Fibroblast of villous mesenchyme (primary cell): ENCODE data around the gene CBX1. TPM values are rescaled to one million over a fixed set of nuclear protein-coding genes. Genes with fewer than 3 reads are reported as not detected.

Experiments
- DNase-seq: peaks from one replicate; pipeline ENCODE4 v3.0.0-alpha.2; 2010; ENCODE audit warnings: low read depth
- H3K4me3 ChIP-seq: 2 replicates; pipeline ENCODE4 v1.5.1; 2011; ENCODE audit warnings: low read depth, mild to moderate bottlenecking, low read length
- CTCF ChIP-seq: IDR thresholded peaks from 2 replicates; pipeline ENCODE4 v1.5.1; 2012; ENCODE audit warnings: low read depth, mild to moderate bottlenecking, low read length; ENCODE audit not compliant: insufficient read depth
- total RNA-seq: library from RNA; depleted of rRNA; stranded (reverse); fragments of >200 nt; gene quantifications from 2 replicates; pipeline ENCODE4 v1.2.3, GENCODE V29; 2012

CBX1 gene
- total RNA-seq, 1 donor = 60.9 TPM

DNA sequence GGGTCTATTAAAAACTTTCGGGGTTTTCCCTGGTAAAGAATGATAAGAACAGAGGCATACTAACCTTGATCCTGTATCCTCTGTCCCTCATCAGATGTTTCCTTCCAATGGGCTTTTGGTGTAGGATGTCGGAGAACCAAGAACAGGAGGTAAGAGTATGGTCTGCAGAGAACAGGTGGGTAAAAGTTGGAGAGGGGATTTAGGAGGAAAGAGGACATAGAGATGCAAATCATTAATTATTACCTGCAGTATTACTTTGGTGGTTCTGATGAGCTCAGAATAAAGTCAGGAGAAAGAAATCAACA lies 10.6 kb upstream of the CBX1 start:
- no peak for TF ChIP-seq CTCF
- no peak overlapping the region for H3K4me3 ChIP-seq
- no peak for DNase-seq

DNA sequence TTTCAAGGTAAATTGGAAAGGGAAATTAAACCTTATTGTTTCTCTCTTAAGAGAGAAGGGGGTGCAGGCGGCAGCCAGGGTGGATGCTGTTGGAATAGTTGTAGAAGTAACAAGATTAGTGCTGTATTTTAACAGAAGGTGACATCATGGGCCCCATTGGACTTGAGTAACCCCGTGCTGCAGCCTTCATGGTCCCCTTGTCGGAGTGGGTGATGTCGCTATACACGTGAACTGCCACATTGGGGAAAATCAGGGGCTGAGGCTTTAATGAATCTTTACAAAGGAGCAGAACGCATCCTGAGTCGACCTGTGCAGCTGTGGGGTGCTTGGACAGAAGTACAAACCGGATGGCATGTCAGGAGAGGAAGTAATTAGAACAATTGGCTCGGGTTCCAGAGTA lies 9.5 kb upstream of the CBX1 start:
- no peak overlapping the region for H3K4me3 ChIP-seq
- no peak for TF ChIP-seq CTCF
- no peak for DNase-seq

- TF ChIP-seq CTCF = no peak
- DNase-seq = peak; percentile 82
- peak within 1 kb of the TSS; percentile 87 for H3K4me3 ChIP-seq
These were observed 6.1 kb upstream of the CBX1 start, which contains the start of gene SNX11 for GRCh38 chr17:48107137-48108055. Gene SNX11, plus strand, starts transcription at chr17:48107766. Its CDS starts 4,278 bp downstream, at chr17:48112044.

DNA sequence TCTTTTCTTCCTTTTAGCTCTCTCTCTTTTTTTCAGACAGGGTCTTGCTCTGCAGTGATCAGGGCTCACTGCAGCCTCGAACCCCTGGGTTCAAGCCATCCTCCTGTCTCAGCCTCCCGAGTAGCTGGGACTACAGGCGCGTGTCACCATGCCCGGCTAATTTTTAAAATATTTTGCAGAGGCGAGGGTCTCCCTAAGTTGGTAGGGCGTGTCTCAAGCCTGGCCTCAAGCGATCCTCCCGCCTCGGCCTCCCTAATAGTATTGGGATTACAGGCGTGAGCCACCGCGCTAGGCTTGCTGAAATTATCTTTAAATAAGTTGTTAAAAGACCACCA lies 5.5 kb upstream of the CBX1 start:
- no peak for DNase-seq
- TF ChIP-seq CTCF = no peak
- H3K4me3 ChIP-seq = peak overlapping the region; percentile 87

GRCh38 chr17:48104440-48104839 lies 3.2 kb upstream of the CBX1 start:
- DNase-seq = no peak
- H3K4me3 ChIP-seq = no peak overlapping the region
- no peak for TF ChIP-seq CTCF

DNA sequence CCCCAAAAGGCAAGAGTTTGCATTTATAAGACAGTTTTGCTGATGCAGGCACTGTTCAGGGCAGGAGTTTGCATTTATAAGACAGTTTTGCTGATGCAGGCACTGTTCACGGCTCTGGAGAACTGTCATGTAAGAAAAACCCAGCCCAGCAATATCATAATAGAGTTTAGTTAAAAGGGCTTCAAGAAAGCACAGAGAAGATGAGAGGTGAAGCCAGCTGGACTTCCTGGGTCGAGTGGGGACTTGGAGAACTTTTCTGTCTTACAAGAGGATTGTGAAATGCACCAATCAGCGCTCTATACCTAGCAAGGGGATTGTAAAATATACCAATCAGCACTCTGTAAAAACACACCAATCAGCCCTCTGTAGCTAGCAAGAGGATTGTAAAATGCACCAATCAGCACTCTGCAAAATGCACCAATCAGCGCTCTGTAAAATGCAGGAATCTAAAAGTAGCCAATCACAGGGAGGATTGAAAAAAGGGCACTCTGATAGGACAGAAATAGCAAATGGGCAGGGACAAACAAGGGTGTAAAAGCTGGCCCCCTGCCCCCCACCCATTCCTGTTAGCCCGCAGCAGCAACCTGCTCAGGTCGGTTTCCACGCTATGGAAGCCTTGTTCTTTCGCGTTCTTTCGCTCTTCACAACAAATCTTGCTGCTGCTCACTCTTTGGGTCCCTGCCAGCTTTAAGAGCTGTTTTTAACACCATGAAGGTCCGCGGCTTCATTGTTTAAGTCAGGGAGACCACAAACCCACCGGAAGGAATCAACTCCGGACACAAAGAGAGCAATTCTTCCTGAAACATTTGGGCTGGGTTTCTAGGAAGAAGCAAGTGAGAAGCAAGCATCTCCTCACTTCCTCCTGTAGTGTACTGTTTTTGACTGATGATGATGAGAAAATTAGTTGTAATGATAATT lies 1.8 kb upstream of the CBX1 start:
- no peak for TF ChIP-seq CTCF

More for the DNA sequence above, 1.8 kb upstream of the CBX1 start:
- no peak for DNase-seq
- no peak overlapping the region for H3K4me3 ChIP-seq
